GM23338 (cell line): ENCODE measurements around the gene WDR91. TPM values are rescaled to one million over a fixed set of nuclear protein-coding genes. Genes with fewer than 3 reads are reported as not detected.

Experiments used
- ATAC-seq: fragments of 200-7000 bp; cut with Tn5 transposase; 3 replicates; pipeline ENCODE4 v1.9.1; 2020
- DNase-seq: peaks from one replicate; pipeline ENCODE4 v3.0.0-alpha.2; 2015; ENCODE audit warnings: low spot score
- H2AFZ ChIP-seq: fragments of 200-600 bp; sonication (generic); 2 replicates; pipeline ENCODE4 v1.8.0; 2016; ENCODE audit warnings: antibody characterized with exemption, mild to moderate bottlenecking, moderate library complexity
- H3F3A ChIP-seq: fragments of 200-600 bp; sonication (generic); replicated peaks from 2 replicates; pipeline ENCODE4 v1.8.0; 2017; ENCODE audit warnings: antibody characterized with exemption, mixed run types, low read depth
- H3K27ac ChIP-seq: fragments of 200-600 bp; sonication (generic); 2 replicates; pipeline ENCODE4 v1.6.1; 2016; ENCODE audit warnings: low read depth
- H3K27me3 ChIP-seq: fragments of 200-600 bp; sonication (generic); 2 replicates; pipeline ENCODE4 v1.8.0; 2016; ENCODE audit warnings: mild to moderate bottlenecking, mixed run types, moderate library complexity; ENCODE audit not compliant: insufficient read depth
- H3K36me3 ChIP-seq: fragments of 200-600 bp; sonication (generic); 2 replicates; pipeline ENCODE4 v1.8.0; 2016; ENCODE audit warnings: mild to moderate bottlenecking; ENCODE audit not compliant: insufficient read depth
- H3K4me1 ChIP-seq: fragments of 200-600 bp; sonication (generic); 2 replicates; pipeline ENCODE4 v1.8.0; 2016; ENCODE audit warnings: mild to moderate bottlenecking, moderate library complexity; ENCODE audit not compliant: insufficient read depth
- H3K4me2 ChIP-seq: fragments of 200-600 bp; sonication (generic); 2 replicates; pipeline ENCODE4 v1.7.1; 2017; ENCODE audit warnings: mixed run types
- H3K4me3 ChIP-seq: fragments of 200-600 bp; sonication (generic); 2 replicates; pipeline ENCODE4 v1.6.1; 2016; ENCODE audit warnings: mixed run types
- H3K79me2 ChIP-seq: fragments of 200-600 bp; sonication (generic); replicated peaks from 2 replicates; pipeline ENCODE4 v1.8.0; 2017; ENCODE audit warnings: mild to moderate bottlenecking; ENCODE audit not compliant: insufficient read depth
- H3K9me2 ChIP-seq: fragments of 200-600 bp; sonication (generic); 2 replicates; pipeline ENCODE4 v1.8.0; 2017; ENCODE audit not compliant: insufficient read depth
- H4K20me1 ChIP-seq: fragments of 200-600 bp; sonication (generic); replicated peaks from 2 replicates; pipeline ENCODE4 v1.8.0; 2017; ENCODE audit warnings: mild to moderate bottlenecking; ENCODE audit not compliant: insufficient read depth
- H3K27ac Mint-ChIP-seq: 2 replicates; pipeline ENCODE4 v1.8.0; 2020; ENCODE audit warnings: inconsistent platforms, mild to moderate bottlenecking, moderate library complexity, mixed read lengths
- H3K27me3 Mint-ChIP-seq: 3 replicates; pipeline ENCODE4 v1.8.0; 2022; ENCODE audit warnings: low read depth, mild to moderate bottlenecking, moderate library complexity, mixed read lengths, inconsistent platforms; ENCODE audit not compliant: insufficient read depth, poor library complexity
- H3K36me3 Mint-ChIP-seq: 3 replicates; pipeline ENCODE4 v1.8.0; 2021; ENCODE audit warnings: low read depth, mild to moderate bottlenecking, inconsistent platforms, moderate library complexity, mixed read lengths
- H3K4me1 Mint-ChIP-seq: 3 replicates; pipeline ENCODE4 v1.8.0; 2020; ENCODE audit warnings: mild to moderate bottlenecking, inconsistent platforms, mixed read lengths
- H3K4me3 Mint-ChIP-seq: 3 replicates; pipeline ENCODE4 v1.8.0; 2021; ENCODE audit warnings: moderate library complexity, mild to moderate bottlenecking, inconsistent platforms, mixed read lengths
- H3K9me3 Mint-ChIP-seq: 3 replicates; pipeline ENCODE4 v1.8.0; 2020; ENCODE audit warnings: moderate library complexity, mild to moderate bottlenecking, inconsistent platforms, mixed read lengths
- CREB1 ChIP-seq: fragments of 250-450 bp; sonication (Bioruptor Pico); IDR thresholded peaks from 2 replicates; pipeline ENCODE4 v1.5.0; 2020; ENCODE audit warnings: low read depth, mild to moderate bottlenecking, moderate library complexity
- ETS1 ChIP-seq: IDR thresholded peaks from 2 replicates; pipeline ENCODE4 v1.6.1; 2016; ENCODE audit warnings: antibody characterized with exemption
- EZH2 ChIP-seq: fragments of 200-600 bp; sonication (generic); IDR thresholded peaks from one replicate; pipeline ENCODE4 v1.8.0; 2017; ENCODE audit warnings: antibody characterized with exemption, mild to moderate bottlenecking, low read depth; ENCODE audit not compliant: unreplicated experiment
- JUNB ChIP-seq: IDR thresholded peaks from one replicate; pipeline ENCODE4 v1.6.1; 2016; ENCODE audit warnings: antibody characterized with exemption; ENCODE audit not compliant: unreplicated experiment
- NANOG ChIP-seq: IDR thresholded peaks from 2 replicates; pipeline ENCODE4 v1.6.1; 2016; ENCODE audit warnings: antibody characterized with exemption, borderline replicate concordance
- REST ChIP-seq: IDR thresholded peaks from one replicate; pipeline ENCODE4 v1.6.1; 2018; ENCODE audit warnings: antibody characterized with exemption; ENCODE audit not compliant: unreplicated experiment
- STAT1 ChIP-seq: IDR thresholded peaks from one replicate; pipeline ENCODE4 v1.6.1; 2016; ENCODE audit warnings: antibody characterized with exemption; ENCODE audit not compliant: unreplicated experiment
- ZNF114 ChIP-seq: fragments of 250-450 bp; sonication (Bioruptor Pico); IDR thresholded peaks from 2 replicates; pipeline ENCODE4 v1.5.0; 2020; ENCODE audit warnings: mild to moderate bottlenecking, moderate library complexity
- ZNF331 ChIP-seq: fragments of 250-450 bp; sonication (Bioruptor Pico); IDR thresholded peaks from 2 replicates; pipeline ENCODE4 v1.5.0; 2020; ENCODE audit warnings: low read depth, mild to moderate bottlenecking, moderate library complexity
- polyA plus RNA-seq: library from polyadenylated mRNA; unstranded; fragments of >200 nt; fragmentation: Nextera tagmentation; extraction: Ambion mirVana; gene quantifications from 2 replicates; pipeline ENCODE4 v1.2.1, GENCODE V29; 2016
- total RNA-seq: library from RNA; depleted of rRNA; stranded (reverse); fragments of >200 nt; shearing (Covaris generic); gene quantifications from 2 replicates; pipeline ENCODE4 v1.2.3, GENCODE V29; 2014
- TF ChIP-seq, protein P1 (sequence below): fragments of 250-450 bp; sonication (Bioruptor Pico); IDR thresholded peaks from 2 replicates; pipeline ENCODE4 v1.5.0; 2020; ENCODE audit warnings: mild to moderate bottlenecking, moderate library complexity
- TF ChIP-seq, protein P2 (sequence below), 2 experiments: fragments of 200-600 bp in 1 of 2; sonication (generic) in 1 of 2; conservative IDR thresholded peaks; 2 replicates each; pipeline versions ENCODE4 v1.5.1 to v1.6.1; 2016 to 2017; ENCODE audit warnings: antibody characterized with exemption in 2 of 2, low read depth in 2 of 2, mild to moderate bottlenecking in 2 of 2, moderate library complexity in 1 of 2

WDR91 gene
- total and polyA plus RNA-seq, 2 experiments from 2014 or later, result 5.8 to 32.6 TPM

DNA sequence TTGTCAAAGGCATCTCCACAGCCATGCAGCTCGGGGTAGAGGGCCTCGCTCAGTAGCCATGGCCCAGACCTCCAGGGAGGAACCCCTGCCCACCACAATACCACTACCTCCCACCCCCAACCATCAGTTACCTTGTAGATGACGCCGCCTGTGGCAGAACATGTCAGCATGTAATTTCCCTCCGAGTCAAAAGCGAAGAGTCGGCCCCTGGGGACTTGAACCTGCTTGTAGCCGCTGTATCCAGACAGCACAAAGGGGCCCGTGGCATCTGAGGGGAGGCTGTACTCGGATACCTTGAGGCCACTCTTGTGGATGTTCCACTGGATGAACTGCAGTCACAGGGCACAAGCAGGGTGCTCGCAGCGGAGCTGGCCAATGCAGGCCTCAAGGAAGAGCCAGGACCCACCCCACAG, 24.5 kb downstream of the WDR91 start:
- Histone ChIP-seq H3K27ac (no peak overlapping the region), H3K4me3 (no peak overlapping the region), H3F3A (no peaks in the 10 kb centered on the region), H3K79me2 (no peaks in the 10 kb centered on the region), H3K27me3 (no peaks in the 10 kb centered on the region), H3K4me1 (no peaks in the 10 kb centered on the region), H4K20me1 (no peaks in the 10 kb centered on the region; the same call in 1 of the 2 replicates), H3K36me3 (0 out of 2 replicates have a peak, but pooled peaks cover 2% of the 10 kb centered on the region), H3K4me2 (no peak overlapping the region), H2AFZ (no peak overlapping the region), H3K9me2 (no peaks in the 10 kb centered on the region)
- peaks cover 13% of the 10 kb centered on the region for H3K9me3 Mint-ChIP-seq
- DNase-seq (no peak), ATAC-seq (no peak)
- no peak overlapping the region for H3K4me3 Mint-ChIP-seq
- peaks cover 38% of the 10 kb centered on the region for H3K36me3 Mint-ChIP-seq
- no peaks in the 10 kb centered on the region for H3K4me1 Mint-ChIP-seq
- TF ChIP-seq CREB1 (no peak), ZNF331 (no peak), REST (no peak), NANOG (no peak), STAT1 (no peak), ZNF114 (CRISPR knock-in tag) (no peak), JUNB (no peak), EZH2 (no peak), ETS1 (no peak)
- TF ChIP-seq, protein P1, sequence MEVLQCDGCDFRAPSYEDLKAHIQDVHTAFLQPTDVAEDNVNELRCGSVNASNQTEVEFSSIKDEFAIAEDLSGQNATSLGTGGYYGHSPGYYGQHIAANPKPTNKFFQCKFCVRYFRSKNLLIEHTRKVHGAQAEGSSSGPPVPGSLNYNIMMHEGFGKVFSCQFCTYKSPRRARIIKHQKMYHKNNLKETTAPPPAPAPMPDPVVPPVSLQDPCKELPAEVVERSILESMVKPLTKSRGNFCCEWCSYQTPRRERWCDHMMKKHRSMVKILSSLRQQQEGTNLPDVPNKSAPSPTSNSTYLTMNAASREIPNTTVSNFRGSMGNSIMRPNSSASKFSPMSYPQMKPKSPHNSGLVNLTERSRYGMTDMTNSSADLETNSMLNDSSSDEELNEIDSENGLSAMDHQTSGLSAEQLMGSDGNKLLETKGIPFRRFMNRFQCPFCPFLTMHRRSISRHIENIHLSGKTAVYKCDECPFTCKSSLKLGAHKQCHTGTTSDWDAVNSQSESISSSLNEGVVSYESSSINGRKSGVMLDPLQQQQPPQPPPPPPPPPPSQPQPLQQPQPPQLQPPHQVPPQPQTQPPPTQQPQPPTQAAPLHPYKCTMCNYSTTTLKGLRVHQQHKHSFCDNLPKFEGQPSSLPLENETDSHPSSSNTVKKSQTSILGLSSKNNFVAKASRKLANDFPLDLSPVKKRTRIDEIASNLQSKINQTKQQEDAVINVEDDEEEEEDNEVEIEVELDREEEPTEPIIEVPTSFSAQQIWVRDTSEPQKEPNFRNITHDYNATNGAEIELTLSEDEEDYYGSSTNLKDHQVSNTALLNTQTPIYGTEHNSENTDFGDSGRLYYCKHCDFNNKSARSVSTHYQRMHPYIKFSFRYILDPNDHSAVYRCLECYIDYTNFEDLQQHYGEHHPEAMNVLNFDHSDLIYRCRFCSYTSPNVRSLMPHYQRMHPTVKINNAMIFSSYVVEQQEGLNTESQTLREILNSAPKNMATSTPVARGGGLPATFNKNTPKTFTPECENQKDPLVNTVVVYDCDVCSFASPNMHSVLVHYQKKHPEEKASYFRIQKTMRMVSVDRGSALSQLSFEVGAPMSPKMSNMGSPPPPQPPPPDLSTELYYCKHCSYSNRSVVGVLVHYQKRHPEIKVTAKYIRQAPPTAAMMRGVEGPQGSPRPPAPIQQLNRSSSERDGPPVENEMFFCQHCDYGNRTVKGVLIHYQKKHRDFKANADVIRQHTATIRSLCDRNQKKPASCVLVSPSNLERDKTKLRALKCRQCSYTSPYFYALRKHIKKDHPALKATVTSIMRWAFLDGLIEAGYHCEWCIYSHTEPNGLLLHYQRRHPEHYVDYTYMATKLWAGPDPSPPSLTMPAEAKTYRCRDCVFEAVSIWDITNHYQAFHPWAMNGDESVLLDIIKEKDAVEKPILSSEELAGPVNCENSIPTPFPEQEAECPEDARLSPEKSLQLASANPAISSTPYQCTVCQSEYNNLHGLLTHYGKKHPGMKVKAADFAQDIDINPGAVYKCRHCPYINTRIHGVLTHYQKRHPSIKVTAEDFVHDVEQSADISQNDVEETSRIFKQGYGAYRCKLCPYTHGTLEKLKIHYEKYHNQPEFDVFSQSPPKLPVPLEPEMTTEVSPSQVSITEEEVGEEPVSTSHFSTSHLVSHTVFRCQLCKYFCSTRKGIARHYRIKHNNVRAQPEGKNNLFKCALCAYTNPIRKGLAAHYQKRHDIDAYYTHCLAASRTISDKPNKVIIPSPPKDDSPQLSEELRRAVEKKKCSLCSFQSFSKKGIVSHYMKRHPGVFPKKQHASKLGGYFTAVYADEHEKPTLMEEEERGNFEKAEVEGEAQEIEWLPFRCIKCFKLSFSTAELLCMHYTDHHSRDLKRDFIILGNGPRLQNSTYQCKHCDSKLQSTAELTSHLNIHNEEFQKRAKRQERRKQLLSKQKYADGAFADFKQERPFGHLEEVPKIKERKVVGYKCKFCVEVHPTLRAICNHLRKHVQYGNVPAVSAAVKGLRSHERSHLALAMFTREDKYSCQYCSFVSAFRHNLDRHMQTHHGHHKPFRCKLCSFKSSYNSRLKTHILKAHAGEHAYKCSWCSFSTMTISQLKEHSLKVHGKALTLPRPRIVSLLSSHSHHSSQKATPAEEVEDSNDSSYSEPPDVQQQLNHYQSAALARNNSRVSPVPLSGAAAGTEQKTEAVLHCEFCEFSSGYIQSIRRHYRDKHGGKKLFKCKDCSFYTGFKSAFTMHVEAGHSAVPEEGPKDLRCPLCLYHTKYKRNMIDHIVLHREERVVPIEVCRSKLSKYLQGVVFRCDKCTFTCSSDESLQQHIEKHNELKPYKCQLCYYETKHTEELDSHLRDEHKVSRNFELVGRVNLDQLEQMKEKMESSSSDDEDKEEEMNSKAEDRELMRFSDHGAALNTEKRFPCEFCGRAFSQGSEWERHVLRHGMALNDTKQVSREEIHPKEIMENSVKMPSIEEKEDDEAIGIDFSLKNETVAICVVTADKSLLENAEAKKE (CRISPR knock-in tag), result no peak
- TF ChIP-seq, protein P2, sequence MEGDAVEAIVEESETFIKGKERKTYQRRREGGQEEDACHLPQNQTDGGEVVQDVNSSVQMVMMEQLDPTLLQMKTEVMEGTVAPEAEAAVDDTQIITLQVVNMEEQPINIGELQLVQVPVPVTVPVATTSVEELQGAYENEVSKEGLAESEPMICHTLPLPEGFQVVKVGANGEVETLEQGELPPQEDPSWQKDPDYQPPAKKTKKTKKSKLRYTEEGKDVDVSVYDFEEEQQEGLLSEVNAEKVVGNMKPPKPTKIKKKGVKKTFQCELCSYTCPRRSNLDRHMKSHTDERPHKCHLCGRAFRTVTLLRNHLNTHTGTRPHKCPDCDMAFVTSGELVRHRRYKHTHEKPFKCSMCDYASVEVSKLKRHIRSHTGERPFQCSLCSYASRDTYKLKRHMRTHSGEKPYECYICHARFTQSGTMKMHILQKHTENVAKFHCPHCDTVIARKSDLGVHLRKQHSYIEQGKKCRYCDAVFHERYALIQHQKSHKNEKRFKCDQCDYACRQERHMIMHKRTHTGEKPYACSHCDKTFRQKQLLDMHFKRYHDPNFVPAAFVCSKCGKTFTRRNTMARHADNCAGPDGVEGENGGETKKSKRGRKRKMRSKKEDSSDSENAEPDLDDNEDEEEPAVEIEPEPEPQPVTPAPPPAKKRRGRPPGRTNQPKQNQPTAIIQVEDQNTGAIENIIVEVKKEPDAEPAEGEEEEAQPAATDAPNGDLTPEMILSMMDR (conservative IDR thresholded peaks at IDR 0.05; ENCODE audit: low read depth in 2 of 2), result no peak
- peaks cover 4% of the 10 kb centered on the region for H3K27me3 Mint-ChIP-seq
- no peak overlapping the region for H3K27ac Mint-ChIP-seq
